ENCODE results near the gene DCP2.

The DCP2 gene

DNA sequence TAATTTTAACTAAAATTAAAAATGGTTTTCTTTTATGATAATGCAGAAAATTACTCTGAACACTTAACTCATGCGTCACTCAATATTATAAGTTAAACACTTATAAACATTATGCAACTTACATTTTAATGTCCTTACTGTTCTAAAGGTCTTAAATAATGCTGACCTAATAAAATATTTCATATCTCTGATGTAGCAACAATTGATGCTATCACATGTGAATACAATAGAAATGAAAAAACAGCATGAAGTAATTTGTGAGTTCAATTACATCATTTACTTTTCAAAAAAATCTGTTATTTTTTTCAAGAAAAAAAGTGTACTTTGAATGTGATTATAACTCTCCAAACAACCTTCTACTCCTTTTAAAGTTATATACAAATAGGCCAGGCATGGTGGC is 28.1 kb upstream of the DCP2 start:
- no peaks in the 10 kb centered on the region for H3K9me2 ChIP-seq (replicated peaks; ENCODE audit: insufficient read depth, low read length)
- no peaks in the 10 kb centered on the region for H3K27me3 ChIP-seq (ENCODE audit: low read length)
- no peak overlapping the region for H2AFZ ChIP-seq (ENCODE audit: low read depth, low read length, severe bottlenecking)
- no peaks in the 10 kb centered on the region for H3K36me3 ChIP-seq (ENCODE audit: low read length)
- no peak overlapping the region for H3K4me2 ChIP-seq (ENCODE audit: low read depth, low read length, poor library complexity, severe bottlenecking)
- H3K4me3 ChIP-seq (ENCODE audit: insufficient read depth, low read length, poor library complexity, severe bottlenecking) = no peak overlapping the region
- no peak overlapping the region for H3K27ac ChIP-seq (ENCODE audit: low read depth, low read length)
- no peaks in the 10 kb centered on the region for H3K9me3 ChIP-seq (ENCODE audit: insufficient read depth, low read length)
- no peak for TF ChIP-seq EZH2phosphoT487 (conservative IDR thresholded peaks at IDR 0.05; ENCODE audit: low read length)
- TF ChIP-seq, protein P1, sequence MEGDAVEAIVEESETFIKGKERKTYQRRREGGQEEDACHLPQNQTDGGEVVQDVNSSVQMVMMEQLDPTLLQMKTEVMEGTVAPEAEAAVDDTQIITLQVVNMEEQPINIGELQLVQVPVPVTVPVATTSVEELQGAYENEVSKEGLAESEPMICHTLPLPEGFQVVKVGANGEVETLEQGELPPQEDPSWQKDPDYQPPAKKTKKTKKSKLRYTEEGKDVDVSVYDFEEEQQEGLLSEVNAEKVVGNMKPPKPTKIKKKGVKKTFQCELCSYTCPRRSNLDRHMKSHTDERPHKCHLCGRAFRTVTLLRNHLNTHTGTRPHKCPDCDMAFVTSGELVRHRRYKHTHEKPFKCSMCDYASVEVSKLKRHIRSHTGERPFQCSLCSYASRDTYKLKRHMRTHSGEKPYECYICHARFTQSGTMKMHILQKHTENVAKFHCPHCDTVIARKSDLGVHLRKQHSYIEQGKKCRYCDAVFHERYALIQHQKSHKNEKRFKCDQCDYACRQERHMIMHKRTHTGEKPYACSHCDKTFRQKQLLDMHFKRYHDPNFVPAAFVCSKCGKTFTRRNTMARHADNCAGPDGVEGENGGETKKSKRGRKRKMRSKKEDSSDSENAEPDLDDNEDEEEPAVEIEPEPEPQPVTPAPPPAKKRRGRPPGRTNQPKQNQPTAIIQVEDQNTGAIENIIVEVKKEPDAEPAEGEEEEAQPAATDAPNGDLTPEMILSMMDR (IDR thresholded peaks at IDR 0.05; ENCODE audit: insufficient read depth, low read length, poor library complexity, severe bottlenecking) = no peak
- no peak overlapping the region for H3K9ac ChIP-seq (ENCODE audit: low read length)
- H3F3A ChIP-seq (ENCODE audit: insufficient read depth) = no peaks in the 10 kb centered on the region
- no peaks in the 10 kb centered on the region for H4K20me1 ChIP-seq (ENCODE audit: low read depth, low read length)
- no peaks in the 10 kb centered on the region for H3K79me2 ChIP-seq (ENCODE audit: insufficient read depth, low read length)

DNA sequence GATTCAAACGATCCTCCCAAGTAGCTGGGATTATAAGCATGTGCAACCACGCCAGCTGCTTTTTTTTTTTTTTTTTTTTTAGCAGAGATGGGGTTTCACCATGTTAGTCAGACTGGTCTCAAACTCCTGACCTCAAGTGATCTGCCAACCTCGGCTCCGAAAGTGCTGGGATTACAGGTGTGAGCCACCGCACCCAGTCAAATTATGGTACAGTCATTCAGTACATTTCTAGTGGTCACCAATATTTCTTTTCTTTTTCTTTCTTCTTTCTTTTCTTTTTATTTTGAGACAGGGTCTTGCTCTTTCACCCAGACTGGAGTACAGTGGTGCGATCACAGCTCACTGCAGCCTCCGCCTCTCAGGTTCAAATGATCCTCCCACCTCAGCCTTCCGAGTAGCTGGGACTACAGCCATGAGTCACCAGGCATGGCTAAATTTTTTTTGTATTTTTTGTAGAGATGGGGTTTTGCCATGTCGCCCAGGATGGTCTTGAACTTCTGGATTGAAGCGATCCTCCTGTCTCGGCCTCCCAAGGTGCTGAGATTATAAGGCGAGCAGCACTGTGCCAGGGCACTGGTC is 25.4 kb upstream of the DCP2 start:
- Histone ChIP-seq H3K79me2 (ENCODE audit: insufficient read depth, low read length) (no peaks in the 10 kb centered on the region), H3F3A (ENCODE audit: insufficient read depth) (no peaks in the 10 kb centered on the region), H2AFZ (ENCODE audit: low read depth, low read length, severe bottlenecking) (no peak overlapping the region), H3K4me2 (ENCODE audit: low read depth, low read length, poor library complexity, severe bottlenecking) (no peak overlapping the region), H4K20me1 (ENCODE audit: low read depth, low read length) (no peaks in the 10 kb centered on the region), H3K4me3 (ENCODE audit: insufficient read depth, low read length, poor library complexity, severe bottlenecking) (no peak overlapping the region), H3K9me2 (replicated peaks; ENCODE audit: insufficient read depth, low read length) (no peaks in the 10 kb centered on the region), H3K27me3 (ENCODE audit: low read length) (no peaks in the 10 kb centered on the region), H3K9me3 (ENCODE audit: insufficient read depth, low read length) (no peaks in the 10 kb centered on the region), H3K27ac (ENCODE audit: low read depth, low read length) (no peak overlapping the region), H3K36me3 (ENCODE audit: low read length) (no peaks in the 10 kb centered on the region), H3K9ac (ENCODE audit: low read length) (no peak overlapping the region)
- no peak for TF ChIP-seq EZH2phosphoT487 (conservative IDR thresholded peaks at IDR 0.05; ENCODE audit: low read length)
- TF ChIP-seq, protein P1 (IDR thresholded peaks at IDR 0.05; ENCODE audit: insufficient read depth, low read length, poor library complexity, severe bottlenecking) = no peak

DNA sequence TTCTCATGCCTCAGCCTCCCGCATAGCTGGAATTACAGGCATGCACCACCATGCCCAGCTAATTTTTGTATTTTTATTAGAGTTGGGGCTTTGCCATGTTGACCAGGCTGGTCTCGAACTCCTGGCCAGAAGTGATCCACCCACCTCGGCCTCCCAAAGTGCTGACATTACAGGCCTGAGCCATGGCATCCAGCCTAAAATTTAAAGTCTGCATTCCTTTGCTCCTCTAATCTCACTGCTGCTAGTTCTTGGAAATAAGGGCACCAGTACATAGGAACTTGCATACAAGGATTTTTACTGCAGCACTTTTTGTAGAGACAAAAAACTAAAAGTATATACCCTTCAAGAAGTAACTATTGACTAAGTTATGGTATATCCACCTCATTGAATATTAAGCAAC is 20.0 kb upstream of the DCP2 start:
- Histone ChIP-seq H3K27me3 (ENCODE audit: low read length) (no peaks in the 10 kb centered on the region), H3K4me3 (ENCODE audit: insufficient read depth, low read length, poor library complexity, severe bottlenecking) (no peak overlapping the region), H4K20me1 (ENCODE audit: low read depth, low read length) (no peaks in the 10 kb centered on the region), H3K27ac (ENCODE audit: low read depth, low read length) (no peak overlapping the region), H3K36me3 (ENCODE audit: low read length) (no peaks in the 10 kb centered on the region), H3K9ac (ENCODE audit: low read length) (no peak overlapping the region), H3K4me2 (ENCODE audit: low read depth, low read length, poor library complexity, severe bottlenecking) (no peak overlapping the region), H3F3A (ENCODE audit: insufficient read depth) (no peaks in the 10 kb centered on the region), H3K9me2 (replicated peaks; ENCODE audit: insufficient read depth, low read length) (no peaks in the 10 kb centered on the region), H3K9me3 (ENCODE audit: insufficient read depth, low read length) (no peaks in the 10 kb centered on the region), H2AFZ (ENCODE audit: low read depth, low read length, severe bottlenecking) (no peak overlapping the region), H3K79me2 (ENCODE audit: insufficient read depth, low read length) (no peaks in the 10 kb centered on the region)
- TF ChIP-seq, protein P1 (IDR thresholded peaks at IDR 0.05; ENCODE audit: insufficient read depth, low read length, poor library complexity, severe bottlenecking) = no peak

All from SU-DHL-6 (cell line).